Transverse colon (tissue), 4 donors: ENCODE measurements around the gene CFAP65. TPM values are rescaled to one million over a fixed set of nuclear protein-coding genes. Genes with fewer than 3 reads are reported as not detected.

ENCODE experiments used
- DNase-seq: peaks from one replicate; pipeline ENCODE4 v3.0.0-alpha.2; 2019
- H3K27ac ChIP-seq, 4 donors: fragments of 200-600 bp; sonication (generic); 2 replicates each; pipeline ENCODE4 v1.5.1; 2016 to 2018; ENCODE audit warnings: inconsistent platforms in 4 of 4
- H3K27me3 ChIP-seq: fragments of 200-600 bp; sonication (generic); 2 replicates; pipeline ENCODE4 v1.5.1; 2017; ENCODE audit warnings: inconsistent platforms
- H3K36me3 ChIP-seq, 4 donors: fragments of 200-600 bp; sonication (generic); 2 replicates each; pipeline ENCODE4 v1.5.1; 2017 to 2019; ENCODE audit warnings: inconsistent platforms in 4 of 4
- H3K4me1 ChIP-seq, 4 donors: fragments of 200-600 bp; sonication (generic); 2 replicates each; pipeline ENCODE4 v1.5.1; 2017 to 2020; ENCODE audit warnings: inconsistent platforms in 4 of 4
- H3K4me3 ChIP-seq, 4 donors: fragments of 200-600 bp; sonication (generic); 1 replicate in 1 of 4; 2 replicates in 3 of 4; pipeline versions ENCODE4 v1.5.1 to v1.6.1; 2017 to 2019; ENCODE audit warnings: inconsistent platforms in 4 of 4
- H3K9me3 ChIP-seq, 2 donors: fragments of 200-600 bp; sonication (generic); 2 replicates each; pipeline ENCODE4 v1.5.1; 2017 to 2019; ENCODE audit warnings: inconsistent platforms in 2 of 2
- EP300 ChIP-seq: sonication (generic); formaldehyde crosslinking; IDR thresholded peaks from one replicate; pipeline ENCODE4 v1.6.1; 2017; ENCODE audit warnings: antibody characterized with exemption, low read depth
- POLR2A ChIP-seq: fragments of 450-650 bp; IDR thresholded peaks from one replicate; pipeline ENCODE4 v1.6.1; 2016; ENCODE audit warnings: antibody characterized with exemption, mild to moderate bottlenecking, moderate library complexity
- POLR2AphosphoS5 ChIP-seq, 3 donors: sonication (generic); formaldehyde crosslinking; IDR thresholded peaks; one replicate each; pipeline ENCODE4 v1.6.1; 2016; ENCODE audit warnings: antibody characterized with exemption in 3 of 3
- WGBS, 2 donors: methylation state at CpG; one replicate each; pipeline ENCODE4 v1.1.5; 2018; ENCODE audit warnings: low coverage in 1 of 2; 5-methylcytosine and 5-hydroxymethylcytosine counted together
- in situ Hi-C, 4 donors: fragments of 200-750 bp; cut with MboI; loops; one replicate each; pipeline versions ENCODE4 v1.15.0 to v1.15.1; 2017; ENCODE audit warnings: low sequenced_read_pairs in 3 of 4, low pct_ligation_motif_present in 1 of 4, low pct_unique_long_range_greater_than_20kb in 1 of 4
- intact Hi-C: fragments of 100-400 bp; cut with DNase I; formaldehyde crosslinking; loops from one replicate; pipeline ENCODE4 v1.15.1; 2023; ENCODE audit warnings: low total_unique reads
- total RNA-seq, 4 donors: library from RNA; depleted of rRNA; stranded (reverse); fragments of >200 nt; gene quantifications; one replicate each; pipeline ENCODE4 v1.1.0, GENCODE V29; 2016
- TF ChIP-seq, protein P1 (sequence below), 5 experiments: fragments of 200-600 bp in 3 of 5; fragments of 450-650 bp in 2 of 5; sonication (generic) in 3 of 5; IDR thresholded peaks; 1 replicate in 2 of 5; 2 replicates in 3 of 5; pipeline ENCODE4 v1.5.1; 2016 to 2017; ENCODE audit warnings: antibody characterized with exemption in 5 of 5, inconsistent platforms in 3 of 5, mild to moderate bottlenecking in 2 of 5, moderate library complexity in 1 of 5

Gene CFAP65
- total RNA-seq, 4 donors from 2014 or later = 0.64 to 3.0 (median 1.5) TPM; not detected in 1

DNA sequence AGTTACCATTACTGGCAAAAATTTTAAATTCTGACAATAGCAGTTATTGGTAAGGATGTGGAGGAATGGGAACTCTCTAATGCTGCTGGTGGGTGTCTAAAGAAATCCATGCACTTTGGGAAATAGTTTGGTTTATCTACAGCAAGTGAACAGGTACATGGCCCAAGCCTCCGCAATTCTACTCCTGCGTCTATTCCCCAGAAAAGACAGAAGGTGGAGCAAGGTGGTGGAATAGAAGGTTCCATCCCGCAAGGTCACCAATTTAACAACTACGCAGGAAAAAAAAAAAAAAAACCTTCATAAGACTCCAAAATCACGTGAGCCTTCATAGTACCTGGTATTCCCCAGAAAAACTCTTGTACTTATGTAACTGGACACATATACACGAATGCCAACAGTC, 6.5 kb downstream of the CFAP65 start:
- no peaks in the 10 kb centered on the region for H3K4me1 ChIP-seq
- intact Hi-C loops (no loop called here), in situ Hi-C loops (loop anchor here in 2 of 4 donors (25.0 kb wide), 1 partner anchor 277 kb away; the partner anchor contains the start of gene PTPRN (in 2 of the 2))
- H3K4me3 ChIP-seq = no peak overlapping the region
- no peaks in the 10 kb centered on the region for H3K36me3 ChIP-seq
- H3K27ac ChIP-seq = no peak overlapping the region
- TF ChIP-seq POLR2AphosphoS5 (IDR thresholded peaks at IDR 0.05) = no peak
- TF ChIP-seq, protein P1, sequence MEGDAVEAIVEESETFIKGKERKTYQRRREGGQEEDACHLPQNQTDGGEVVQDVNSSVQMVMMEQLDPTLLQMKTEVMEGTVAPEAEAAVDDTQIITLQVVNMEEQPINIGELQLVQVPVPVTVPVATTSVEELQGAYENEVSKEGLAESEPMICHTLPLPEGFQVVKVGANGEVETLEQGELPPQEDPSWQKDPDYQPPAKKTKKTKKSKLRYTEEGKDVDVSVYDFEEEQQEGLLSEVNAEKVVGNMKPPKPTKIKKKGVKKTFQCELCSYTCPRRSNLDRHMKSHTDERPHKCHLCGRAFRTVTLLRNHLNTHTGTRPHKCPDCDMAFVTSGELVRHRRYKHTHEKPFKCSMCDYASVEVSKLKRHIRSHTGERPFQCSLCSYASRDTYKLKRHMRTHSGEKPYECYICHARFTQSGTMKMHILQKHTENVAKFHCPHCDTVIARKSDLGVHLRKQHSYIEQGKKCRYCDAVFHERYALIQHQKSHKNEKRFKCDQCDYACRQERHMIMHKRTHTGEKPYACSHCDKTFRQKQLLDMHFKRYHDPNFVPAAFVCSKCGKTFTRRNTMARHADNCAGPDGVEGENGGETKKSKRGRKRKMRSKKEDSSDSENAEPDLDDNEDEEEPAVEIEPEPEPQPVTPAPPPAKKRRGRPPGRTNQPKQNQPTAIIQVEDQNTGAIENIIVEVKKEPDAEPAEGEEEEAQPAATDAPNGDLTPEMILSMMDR (IDR thresholded peaks at IDR 0.05) = peak in 1 of 5 experiments; percentile 24
- 41 to 42% methylated on average over 5 to 6 of the region's 6 CpGs for WGBS, 2 donors
- no peaks in the 10 kb centered on the region for H3K9me3 ChIP-seq
- peaks cover 18% of the 10 kb centered on the region for H3K27me3 ChIP-seq
- DNase-seq = no peak

DNA sequence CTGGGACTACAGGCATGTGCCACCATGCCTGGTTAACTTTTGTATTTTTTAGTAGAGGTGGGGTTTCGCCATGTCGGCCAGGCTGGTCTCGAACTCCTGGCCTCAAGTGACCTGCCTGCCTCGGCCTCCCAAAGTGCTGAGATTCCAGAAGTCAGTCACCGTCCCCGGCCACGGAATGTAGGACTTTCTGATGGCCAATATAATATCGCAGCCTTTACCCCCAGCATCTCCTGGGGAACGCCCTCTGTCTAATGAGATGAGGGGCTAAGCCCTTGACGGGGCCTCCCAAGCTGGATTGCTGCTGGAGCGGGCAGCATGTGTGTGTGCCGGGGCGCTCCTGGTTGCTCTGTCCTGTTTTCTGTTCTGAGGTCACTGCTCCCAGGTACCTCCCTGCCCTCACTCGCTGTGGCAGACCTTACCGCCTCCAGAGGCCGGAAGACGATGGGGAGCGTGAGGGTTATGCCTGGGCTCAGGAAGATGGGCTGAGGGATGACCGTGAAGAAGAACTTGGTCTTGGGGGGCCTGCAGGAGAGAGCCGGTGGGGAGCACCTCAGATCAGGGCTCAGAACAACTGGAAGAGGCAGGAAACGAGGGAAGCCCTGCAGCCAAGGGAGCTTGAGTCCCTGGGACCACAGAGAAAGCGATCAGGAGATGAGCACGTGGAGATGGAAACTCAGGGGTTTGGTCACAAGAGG, 9.1 kb downstream of the CFAP65 start:
- peaks cover 15% of the 10 kb centered on the region for H3K27me3 ChIP-seq
- no peak for TF ChIP-seq EP300
- TF ChIP-seq POLR2A = no peak
- TF ChIP-seq, protein P1 (IDR thresholded peaks at IDR 0.05) = no peak
- TF ChIP-seq POLR2AphosphoS5 (IDR thresholded peaks at IDR 0.05) = no peak
- H3K36me3 ChIP-seq = no peaks in the 10 kb centered on the region
- no peak for DNase-seq
- no peak overlapping the region for H3K4me3 ChIP-seq
- no peak overlapping the region for H3K27ac ChIP-seq
- intact Hi-C loops (no loop called here), in situ Hi-C loops (loop anchor here in 2 of 4 donors (25.0 kb wide), 1 partner anchor 280 kb away; the partner anchor contains the start of gene PTPRN (in 2 of the 2))
- H3K9me3 ChIP-seq = no peaks in the 10 kb centered on the region
- H3K4me1 ChIP-seq = no peaks in the 10 kb centered on the region
- 86% methylated on average over 23 of the region's 23 CpGs; no CpG with 5 or more reads in 1 of the 2 donors for WGBS, 2 donors

DNA sequence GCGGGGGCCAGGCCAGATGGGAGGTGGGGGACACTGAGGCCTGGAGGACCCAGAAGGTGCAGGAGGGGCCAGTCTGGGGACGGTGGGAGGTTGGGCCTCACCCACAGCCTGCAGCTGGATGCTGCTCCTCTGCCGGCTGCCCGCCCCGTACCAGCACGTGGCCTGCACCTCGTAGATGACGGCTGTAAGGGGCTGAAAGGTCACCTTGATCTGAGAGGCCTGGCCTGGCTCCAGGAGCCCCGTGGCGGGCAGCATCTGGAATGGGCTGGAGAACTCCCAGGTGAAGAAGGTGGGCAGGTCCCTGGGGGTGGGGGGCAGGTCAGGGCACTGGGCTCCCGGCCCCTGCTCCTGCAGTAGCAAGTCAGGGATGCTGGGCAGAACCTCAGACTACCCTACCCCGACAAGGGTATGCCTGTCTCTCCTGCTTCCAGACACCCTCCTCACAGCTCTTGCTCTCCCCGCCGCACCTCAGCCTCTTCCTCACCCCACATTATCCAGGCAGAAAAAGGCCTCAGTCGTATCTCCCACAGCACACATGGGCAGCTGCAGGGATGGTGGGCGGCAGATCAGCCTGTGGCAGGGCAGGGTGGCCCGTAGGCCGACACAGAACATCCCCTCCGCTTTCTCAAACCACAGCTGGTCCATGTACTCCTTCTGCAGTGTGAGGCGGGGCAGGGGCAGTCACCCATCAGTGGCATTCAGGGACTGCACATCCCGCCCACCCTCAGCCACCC, 10.1 kb downstream of the CFAP65 start:
- WGBS, 2 donors = 79 to 100% methylated on average over 1 to 21 of the region's 21 CpGs
- Histone ChIP-seq H3K36me3 (no peaks in the 10 kb centered on the region), H3K27ac (no peak overlapping the region), H3K4me3 (no peak overlapping the region), H3K9me3 (no peaks in the 10 kb centered on the region), H3K4me1 (no peaks in the 10 kb centered on the region), H3K27me3 (peaks cover 15% of the 10 kb centered on the region)
- TF ChIP-seq POLR2AphosphoS5 (IDR thresholded peaks at IDR 0.05) = no peak
- TF ChIP-seq, protein P1 (IDR thresholded peaks at IDR 0.05) = no peak
- TF ChIP-seq POLR2A = no peak
- no peak for TF ChIP-seq EP300
- in situ Hi-C loops (loop anchor here in 2 of 4 donors (25.0 kb wide), 1 partner anchor 281 kb away; the partner anchor contains the start of gene PTPRN (in 2 of the 2)), intact Hi-C loops (no loop called here)
- no peak for DNase-seq

DNA sequence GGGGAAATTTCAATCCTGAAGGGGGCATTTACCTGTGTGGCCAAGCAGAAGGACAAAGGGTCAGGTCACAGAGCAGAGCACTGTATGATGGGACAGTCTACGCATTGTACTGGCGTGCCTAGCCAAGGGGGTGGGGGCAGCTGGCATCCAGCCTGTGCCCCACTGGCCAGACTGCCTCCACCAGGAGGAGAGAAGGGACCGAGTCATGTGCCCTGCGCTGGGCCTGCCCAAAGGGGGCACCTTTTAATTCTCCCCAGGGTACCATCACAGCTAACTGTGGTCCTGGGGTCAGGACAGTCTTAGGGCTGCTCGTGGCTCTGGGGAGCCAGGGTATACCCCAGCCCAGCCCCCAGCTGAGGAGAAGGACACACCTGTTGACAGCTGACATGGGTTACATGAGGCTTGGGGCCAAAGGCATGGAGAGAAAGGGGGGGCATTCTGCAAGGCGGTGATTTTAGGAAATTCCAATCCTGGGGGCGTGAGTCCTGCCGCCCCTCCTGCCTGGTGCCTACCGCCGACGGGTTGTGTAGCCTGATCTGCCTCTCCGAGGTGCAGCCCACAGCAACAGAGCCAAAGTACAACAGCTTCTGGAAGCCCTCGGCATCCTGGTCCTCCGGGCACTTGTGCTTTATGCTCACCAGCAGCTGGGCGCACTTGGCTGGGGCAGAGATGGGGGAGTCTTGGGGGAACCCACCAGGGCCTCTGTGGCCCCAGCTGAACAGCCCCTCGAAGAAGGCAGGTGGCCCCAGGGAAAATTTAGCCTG, 11.0 kb downstream of the CFAP65 start:
- Histone ChIP-seq H3K9me3 (no peaks in the 10 kb centered on the region), H3K27ac (no peak overlapping the region), H3K4me1 (no peaks in the 10 kb centered on the region), H3K27me3 (peaks cover 15% of the 10 kb centered on the region), H3K4me3 (no peak overlapping the region), H3K36me3 (no peaks in the 10 kb centered on the region)
- in situ Hi-C loops (loop anchor here in 2 of 4 donors (25.0 kb wide), 1 partner anchor 282 kb away; the partner anchor contains the start of gene PTPRN (in 2 of the 2)), intact Hi-C loops (no loop called here)
- 70% methylated on average over 15 of the region's 16 CpGs; no CpG with 5 or more reads in 1 of the 2 donors for WGBS, 2 donors
- no peak for DNase-seq
- TF ChIP-seq POLR2A (no peak), EP300 (no peak), POLR2AphosphoS5 (IDR thresholded peaks at IDR 0.05) (no peak)
- TF ChIP-seq, protein P1 (IDR thresholded peaks at IDR 0.05) = no peak
